HuH-7 (cell line): ENCODE measurements around the gene ISG20.
A peak's percentile ranks its signal among the peaks of the same experiment; 100 is the strongest.

ENCODE experiments used
- DNase-seq: peaks from one replicate; pipeline ENCODE4 v3.0.0; 2011; ENCODE audit warnings: low spot score

Gene ISG20

DNA sequence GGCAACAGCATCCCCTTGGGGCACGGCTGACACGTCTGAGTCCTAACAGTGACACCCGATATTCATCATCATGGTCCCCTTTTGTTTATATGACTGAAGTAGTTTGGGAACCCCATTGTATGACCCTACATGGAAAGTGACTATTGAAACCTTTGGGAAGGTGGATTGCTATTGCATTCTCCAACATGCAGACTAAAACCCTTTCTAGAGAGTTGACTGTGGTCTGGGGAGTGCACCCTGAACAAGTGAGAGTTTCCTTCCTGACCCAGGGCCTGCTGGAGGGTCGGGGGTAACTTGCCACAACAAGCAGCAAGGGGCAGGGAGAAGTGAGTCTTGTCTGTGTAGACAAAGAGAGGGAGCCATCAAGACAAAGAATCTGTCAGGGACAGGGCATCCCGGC lies 54.4 kb downstream of the ISG20 start:
- DNase-seq = no peak

DNA sequence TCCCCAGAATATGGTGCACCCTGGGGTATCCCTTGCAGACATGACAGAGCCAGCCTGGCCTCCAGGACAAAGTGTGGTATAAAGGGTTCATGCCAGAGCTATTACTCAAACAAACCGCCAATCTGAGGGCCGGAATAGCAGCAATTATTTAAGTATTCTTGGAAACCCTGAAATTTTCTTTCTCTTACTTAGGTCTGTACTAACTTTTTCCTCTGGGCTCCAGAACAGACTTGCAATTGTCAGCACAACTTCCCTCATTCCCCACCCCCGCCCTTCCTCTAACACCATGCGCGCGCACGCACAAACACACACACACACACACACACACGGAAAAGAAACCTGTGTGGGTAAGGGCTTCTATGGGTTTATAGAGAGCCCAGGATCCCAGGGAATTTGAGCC lies 56.3 kb downstream of the ISG20 start:
- no peak for DNase-seq

DNA sequence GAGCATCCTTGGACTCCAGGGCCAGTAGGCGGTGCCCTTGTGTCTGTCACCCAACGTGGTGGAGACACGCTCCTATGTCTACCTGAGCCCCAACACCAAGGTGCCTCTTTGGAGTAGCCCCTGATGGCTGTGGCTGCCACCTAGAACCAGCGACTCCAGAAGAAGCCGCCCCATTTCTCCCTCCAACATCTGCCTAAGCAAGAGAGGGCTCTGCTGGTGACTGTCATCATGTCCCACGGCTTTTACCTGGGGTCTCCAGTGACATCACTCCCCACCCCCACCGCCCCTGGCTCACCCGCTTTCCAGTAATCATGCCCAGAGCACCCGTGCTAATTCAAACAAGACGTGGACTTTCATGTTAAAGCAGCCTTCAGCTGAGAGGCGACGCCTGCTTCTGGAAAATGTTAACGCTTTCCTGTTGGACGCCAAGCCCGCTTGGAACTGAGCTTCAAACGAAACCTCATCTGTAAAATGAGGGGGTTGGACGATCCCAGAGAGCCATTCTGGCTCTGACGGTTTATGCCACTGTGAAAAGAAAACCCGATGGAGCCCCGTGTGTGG lies 57.0 kb downstream of the ISG20 start:
- DNase-seq = no peak

DNA sequence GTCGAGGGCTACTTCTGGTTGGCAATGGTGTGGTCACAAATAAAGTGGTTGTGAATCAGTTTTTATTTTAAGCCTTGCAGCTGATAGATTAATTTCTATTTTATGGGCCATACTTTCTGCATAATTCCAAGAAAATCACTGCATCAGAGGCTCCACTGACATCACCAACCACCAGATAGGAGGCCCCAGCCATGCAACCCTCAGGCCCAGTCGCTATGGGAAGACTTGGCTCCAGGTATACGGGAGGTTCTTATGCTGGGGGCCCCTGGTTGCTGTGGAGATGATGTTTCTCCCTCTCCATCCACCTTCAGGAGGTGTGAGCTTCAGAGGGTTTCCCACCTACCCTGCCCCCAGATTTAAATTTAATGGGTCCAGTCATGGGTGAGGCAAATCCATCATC lies 57.4 kb downstream of the ISG20 start:
- DNase-seq = no peak

DNA sequence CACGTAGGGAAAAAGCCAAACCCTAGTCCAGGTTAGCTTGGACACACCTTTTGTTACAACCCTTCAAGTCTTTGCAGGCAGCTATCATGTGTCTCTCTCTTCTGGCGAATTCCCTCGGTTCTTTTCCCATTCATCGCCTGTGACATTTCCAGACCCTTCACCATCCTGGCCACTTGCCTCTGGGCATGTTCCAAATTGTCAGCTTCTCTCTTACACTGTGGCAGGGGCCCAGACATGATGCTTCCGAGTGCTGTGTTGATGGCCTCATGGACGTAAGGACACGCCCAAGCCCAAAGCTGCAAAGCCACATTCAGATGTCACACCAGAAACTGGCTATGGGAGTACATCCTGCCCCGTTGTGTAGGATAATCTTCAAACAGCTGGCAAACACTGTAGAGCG lies 58.5 kb downstream of the ISG20 start:
- DNase-seq = no peak

DNA sequence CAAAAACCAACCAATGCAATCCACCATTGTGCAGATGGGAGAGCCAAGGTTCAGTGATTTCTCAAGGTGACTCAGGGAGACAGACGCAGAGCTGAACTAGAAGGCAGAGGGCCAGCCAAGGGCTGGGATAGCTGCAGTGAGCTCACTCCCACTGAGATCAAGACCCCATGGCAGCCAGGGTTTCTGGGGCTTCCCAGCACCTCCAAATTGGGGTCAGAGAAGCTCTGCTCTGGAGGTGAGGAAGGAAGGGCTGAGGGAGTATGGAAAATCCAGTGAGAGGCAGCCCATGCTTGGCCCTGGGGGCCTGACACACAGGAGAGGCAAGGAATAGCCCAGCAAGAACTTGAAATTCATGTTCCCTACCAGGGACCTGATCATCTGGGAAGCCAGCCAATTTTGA lies 61.0 kb downstream of the ISG20 start:
- no peak for DNase-seq

DNA sequence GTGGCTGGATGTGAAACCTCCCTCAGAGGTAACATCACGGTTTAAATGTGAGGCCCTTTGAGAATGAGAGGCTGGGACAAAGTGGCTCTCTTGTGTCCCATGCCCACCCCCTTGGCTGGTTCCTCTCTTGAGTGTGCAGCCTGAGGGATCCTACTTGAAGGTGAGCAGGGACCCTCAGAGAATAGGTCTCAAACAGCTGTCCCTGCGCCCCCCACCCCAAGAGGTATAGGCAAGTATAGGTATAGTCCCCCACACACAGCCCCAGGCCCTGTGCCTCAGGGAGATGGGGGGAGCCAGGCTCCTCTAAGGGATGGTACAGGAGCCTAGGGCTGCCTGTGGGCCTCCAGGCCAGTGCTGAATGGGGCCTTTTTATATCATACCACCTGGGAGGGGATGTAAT lies 61.9 kb downstream of the ISG20 start:
- DNase-seq = no peak

DNA sequence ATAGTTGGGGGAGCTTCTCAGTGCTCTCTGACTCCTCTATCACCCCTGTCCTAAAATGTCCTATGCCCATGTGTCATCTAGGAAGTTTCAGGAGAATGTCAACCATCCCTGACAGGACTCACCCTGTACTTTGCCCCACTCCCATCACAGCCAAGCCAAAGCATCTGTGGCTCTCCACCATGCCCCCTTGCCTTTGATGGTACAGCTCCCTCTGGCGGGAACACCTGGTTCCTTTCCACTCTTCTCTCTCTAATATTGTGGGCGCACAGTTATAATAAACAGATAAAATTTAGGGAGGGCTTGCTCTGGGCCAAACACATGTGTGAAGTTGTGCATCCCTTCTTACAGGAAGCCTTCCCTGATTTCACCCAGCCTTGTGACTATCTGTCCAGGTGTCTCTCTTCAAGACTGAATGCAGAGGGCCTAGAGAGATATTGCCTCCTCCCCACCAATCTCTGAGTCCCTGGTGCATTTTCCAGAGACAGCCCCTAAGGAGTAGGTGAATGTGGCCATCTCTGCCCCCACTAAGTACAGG lies 62.8 kb downstream of the ISG20 start:
- DNase-seq = peak; percentile 79

DNA sequence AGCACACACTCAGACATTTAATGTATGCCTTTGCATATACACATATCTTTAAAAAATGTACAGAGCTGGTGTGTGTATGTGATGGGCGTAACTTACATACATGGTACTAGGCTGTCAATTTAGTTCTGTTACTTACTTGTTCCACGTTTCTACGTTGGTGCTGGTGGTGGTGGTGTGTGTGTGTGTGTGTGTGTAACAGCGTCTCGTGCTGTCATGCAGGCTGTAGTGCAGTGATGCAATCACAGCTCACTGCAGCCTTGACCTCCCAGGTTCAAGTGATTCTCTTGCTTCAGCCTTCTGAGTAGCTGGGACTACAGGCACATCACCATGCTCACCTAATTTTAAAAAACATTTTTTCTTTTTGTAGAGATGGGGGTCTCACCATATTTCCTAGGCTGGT lies 64.2 kb downstream of the ISG20 start:
- DNase-seq = no peak

DNA sequence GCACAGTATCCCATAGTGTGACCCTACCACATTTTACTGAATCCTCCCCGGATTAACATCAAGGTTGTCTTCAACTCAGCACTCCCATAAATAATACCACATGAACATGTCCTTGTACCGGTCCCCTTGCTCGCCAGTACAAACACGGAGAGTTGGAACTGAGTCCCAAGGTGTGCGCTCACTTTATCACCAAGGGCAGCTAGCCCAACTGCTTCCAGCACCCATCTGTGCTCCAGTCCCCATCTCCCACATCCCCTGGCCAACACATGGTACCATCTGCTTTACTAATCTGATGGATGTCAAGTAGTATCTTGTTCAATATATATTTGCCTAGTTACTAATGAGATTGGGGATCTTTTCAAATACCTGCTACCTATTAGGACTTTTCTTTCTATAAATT lies 64.7 kb downstream of the ISG20 start:
- DNase-seq = no peak

DNA sequence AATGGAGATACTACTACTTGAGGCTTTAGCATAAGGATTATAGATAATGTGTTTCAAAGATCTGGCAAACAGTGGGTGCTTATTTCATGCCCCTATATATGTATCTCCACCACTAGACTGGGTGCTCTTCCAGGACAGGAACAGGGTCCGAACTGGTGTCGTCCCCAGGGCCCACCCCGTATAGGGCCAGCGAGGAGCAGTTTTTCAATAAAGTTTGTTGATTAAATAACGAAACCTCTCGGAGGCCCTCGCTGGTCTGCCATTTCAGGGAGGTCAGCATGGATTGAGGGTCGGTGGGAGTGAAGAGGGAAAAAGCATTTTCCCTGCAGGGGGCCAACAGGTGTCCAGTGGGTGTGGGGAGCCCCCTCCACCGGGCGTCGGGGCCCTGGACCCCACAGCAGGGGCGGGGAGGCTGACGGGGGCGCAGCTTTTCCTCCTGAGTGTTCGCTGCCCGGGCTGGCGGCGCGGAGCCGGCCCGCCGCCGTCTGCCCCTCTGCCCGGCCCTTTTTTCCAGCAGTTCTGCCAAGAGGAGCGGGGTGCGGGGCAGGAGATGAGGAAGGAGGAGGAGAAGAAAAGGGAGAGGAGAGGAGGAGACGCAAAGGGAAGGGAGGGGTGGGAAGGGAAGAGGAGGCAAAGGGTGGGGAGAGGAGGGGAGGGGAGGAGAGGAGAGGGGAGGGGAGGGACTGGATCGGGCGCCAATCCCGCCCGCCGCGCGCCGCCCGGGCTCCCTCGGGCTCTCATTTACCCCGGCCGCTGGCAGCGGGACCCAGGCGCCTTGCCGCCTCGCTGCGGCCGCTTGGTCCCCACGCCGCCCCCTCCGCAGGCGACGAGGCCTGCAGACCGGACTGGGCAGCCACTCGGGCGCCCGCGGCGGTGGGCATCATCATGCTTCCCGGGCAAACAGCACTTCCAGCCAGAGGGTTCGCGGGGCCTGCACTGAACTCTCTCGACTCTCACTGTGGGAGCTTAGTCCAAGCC lies 66.3 kb downstream of the ISG20 start:
- no peak for DNase-seq

DNA sequence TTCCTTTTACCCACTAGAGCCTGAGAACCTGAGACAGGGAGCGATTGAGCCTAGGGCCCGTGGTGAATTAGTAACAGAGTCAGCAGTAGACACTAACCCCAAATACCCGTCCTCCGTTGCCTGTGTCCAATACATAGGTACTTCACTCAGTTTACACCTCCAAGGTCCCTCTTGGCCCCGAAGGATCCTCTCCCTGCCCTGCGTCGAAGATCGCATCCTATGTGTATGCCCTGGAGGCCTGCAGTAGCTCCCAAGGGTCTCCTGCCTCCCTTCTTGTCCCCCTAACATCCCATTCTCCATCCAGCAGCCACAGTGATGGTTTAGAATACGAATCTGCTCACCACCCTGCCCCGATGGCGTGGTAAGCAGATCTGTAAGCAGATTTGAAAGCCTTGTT lies 67.0 kb downstream of the ISG20 start:
- no peak for DNase-seq
